IPS DF 19.7 (cell line): ENCODE measurements around the gene CCDC74B.
"Not testable (repeated sequence)": the region's sequence is repeated elsewhere in the genome, so short reads cannot be mapped to it uniquely, and the experiment has no call there.

Experiments used
- DNase-seq: peaks from one replicate; pipeline ENCODE4 v3.0.0-alpha.2; 2013; ENCODE audit warnings: low read depth, low spot score

The CCDC74B gene

GRCh38 chr2:130166611-130167010, 21.7 kb upstream of the CCDC74B start:
- DNase-seq: not testable (repeated sequence)

DNA sequence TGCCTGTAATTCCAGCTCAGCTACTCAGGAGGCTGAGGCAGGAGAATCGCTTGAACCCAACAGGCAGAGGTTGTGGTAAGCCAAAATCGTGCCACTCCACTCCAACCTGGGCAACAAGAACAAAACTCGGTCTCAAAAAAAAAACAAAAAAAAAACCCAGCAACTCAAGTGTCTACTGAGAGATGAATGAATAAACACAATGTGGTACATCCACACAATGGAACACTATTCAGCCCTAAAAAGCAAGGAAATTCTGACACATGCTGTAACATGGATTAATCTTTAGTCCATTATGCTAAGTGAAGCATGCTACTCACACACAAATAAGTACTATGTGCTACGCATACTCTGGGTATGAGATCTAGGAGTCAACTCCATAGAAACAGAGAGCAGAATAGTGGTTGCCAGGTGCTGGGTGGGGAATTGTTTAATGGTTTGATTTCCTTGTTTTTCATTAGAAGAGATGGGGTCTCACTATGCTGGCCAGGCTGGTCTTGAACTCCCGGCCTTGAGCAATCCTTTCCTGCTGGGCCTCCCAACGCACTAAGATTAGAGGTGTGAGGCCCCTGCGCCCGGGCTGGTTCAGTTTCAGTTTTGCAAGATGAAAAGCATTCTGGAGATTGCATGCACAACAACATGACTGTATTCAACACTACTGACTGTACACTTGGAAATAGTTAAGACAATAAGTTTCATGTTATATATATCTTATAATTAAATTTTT, 20.5 kb upstream of the CCDC74B start:
- no peak for DNase-seq

- DNase-seq: no peak
Observed at GRCh38 chr2:130162968-130163367, 18.1 kb upstream of the CCDC74B start.

DNA sequence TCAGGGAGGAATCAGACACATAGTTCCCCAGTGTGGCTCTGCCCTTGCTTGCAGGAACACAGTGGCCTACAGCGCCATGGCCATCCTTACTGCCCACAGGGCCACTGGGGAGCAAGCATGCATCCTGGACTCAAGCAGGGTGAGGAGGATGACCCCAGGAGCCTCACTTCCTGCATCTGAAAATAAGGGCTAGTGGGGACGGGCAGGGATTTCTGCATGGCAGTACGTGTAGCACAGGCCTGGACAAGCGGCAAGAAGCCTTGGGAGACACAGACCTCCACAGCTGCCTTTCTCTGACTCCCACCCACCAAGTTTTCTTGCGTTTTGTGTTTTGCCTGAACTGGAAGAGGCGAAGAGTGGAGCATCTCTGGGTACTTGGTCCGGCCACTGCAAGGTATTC, 17.6 kb upstream of the CCDC74B start:
- not testable (repeated sequence) for DNase-seq

- not testable (repeated sequence) for DNase-seq
Observed at GRCh38 chr2:130160838-130161705, 16.2 kb upstream of the CCDC74B start.

- DNase-seq: no peak
Observed at GRCh38 chr2:130160131-130160530, 15.2 kb upstream of the CCDC74B start.

- not testable (repeated sequence) for DNase-seq
Observed at GRCh38 chr2:130159376-130159775, 14.5 kb upstream of the CCDC74B start.

DNA sequence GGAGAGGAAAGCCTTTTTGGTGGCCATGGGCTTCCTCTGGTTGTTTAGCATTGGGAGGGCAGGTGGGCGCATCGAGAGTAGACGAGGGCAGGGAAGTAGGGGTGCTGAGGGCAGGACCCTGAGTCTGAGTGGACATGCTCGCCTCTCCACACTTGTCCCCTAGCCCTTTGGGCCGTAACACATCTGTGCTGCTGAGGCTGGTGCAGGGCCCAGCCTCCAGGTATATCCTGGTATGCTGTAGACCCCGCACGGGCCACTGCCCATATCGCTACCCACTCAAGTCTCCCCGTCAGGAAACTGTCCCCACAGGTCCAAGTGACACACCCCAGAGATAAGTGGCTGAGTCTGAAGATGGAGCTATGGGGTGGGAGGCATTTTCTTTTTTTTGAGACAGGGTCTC, 13.7 kb upstream of the CCDC74B start:
- no peak for DNase-seq

DNA sequence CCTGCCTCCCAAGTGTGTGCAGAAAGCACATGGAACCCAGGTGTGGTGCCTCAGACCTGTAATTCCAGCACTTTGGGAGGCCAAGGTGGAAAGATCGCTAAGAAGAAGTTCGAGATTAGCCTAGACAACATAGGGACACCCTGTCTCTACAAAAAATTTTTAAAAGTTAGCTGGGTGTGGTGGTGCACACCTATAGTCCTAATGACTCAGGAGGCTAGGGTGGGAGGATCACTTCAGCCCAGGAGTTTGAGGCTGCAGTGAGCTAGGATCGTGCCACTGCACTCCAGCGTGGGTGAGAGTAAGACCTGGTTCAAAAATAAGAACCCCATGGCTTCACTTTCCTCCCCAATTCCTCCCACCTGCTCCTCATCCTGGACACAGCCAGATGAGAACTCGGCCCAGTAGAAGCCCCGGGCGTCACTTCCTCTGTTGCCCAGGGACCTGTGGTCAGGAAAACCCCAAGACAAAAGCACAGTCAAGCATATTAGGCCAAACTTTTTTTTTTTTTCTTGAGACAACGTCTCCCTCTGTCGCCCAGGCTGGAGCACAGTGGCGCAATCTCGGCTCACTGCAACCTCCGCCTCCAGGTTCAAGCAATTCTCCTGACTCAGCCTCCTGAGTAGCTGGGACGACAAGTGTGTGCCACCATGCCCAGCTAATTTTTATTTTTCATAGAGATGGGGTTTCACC, 13.1 kb upstream of the CCDC74B start:
- DNase-seq: not testable (repeated sequence)

DNA sequence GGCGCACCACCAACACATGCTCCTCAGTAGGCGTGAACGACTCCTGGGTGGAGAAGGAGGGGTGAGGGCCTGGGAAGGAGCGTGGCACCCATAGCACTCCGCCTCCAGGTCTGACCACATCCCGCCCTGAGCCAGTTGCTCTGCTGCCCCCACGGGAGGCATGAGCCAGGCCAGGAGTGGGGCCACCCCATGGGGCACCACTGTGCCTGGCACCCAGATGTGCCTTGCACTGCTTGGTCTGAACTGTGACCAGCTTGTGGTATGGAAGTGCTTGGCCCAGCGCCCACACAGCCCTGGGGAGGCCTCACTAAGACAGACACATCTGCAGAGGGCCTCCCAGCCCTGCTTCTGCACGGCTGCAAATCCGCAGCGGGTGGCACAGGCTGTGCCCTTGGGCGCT, 12.4 kb upstream of the CCDC74B start:
- not testable (repeated sequence) for DNase-seq

GRCh38 chr2:130156624-130157004, 11.7 kb upstream of the CCDC74B start:
- DNase-seq: no peak

DNA sequence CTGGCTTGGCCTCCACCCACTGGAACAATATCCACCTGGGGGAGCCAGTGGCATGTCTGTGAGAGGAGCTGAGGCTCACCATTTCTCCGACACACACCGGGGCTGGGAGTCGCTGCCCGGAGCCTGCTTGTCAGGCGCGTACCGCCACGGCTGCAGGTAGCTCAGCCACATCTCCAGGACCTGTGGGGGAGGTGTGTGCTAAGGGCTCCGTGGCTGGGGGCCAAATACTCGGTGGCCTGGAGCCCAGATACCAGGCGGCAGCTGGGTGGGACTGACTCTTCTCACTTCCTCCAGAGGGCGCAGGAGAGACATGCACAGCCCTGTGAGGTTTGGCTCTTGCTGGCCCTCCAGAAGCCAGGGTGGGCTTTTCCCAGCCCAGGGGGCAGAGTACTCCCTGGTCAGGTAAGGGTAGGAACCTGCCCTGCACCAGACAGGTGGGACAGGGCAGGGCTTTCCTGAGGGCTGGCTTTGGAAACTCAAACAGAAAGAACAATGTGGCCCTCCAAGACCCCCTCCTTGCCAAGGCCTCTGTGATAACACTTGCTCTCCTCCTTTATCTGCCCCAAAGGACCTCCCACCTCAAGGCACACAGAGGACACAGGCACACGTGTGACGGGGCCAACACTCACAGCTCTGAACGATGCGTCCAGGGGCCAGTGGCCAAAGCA, 11.2 kb upstream of the CCDC74B start:
- DNase-seq: not testable (repeated sequence)

DNA sequence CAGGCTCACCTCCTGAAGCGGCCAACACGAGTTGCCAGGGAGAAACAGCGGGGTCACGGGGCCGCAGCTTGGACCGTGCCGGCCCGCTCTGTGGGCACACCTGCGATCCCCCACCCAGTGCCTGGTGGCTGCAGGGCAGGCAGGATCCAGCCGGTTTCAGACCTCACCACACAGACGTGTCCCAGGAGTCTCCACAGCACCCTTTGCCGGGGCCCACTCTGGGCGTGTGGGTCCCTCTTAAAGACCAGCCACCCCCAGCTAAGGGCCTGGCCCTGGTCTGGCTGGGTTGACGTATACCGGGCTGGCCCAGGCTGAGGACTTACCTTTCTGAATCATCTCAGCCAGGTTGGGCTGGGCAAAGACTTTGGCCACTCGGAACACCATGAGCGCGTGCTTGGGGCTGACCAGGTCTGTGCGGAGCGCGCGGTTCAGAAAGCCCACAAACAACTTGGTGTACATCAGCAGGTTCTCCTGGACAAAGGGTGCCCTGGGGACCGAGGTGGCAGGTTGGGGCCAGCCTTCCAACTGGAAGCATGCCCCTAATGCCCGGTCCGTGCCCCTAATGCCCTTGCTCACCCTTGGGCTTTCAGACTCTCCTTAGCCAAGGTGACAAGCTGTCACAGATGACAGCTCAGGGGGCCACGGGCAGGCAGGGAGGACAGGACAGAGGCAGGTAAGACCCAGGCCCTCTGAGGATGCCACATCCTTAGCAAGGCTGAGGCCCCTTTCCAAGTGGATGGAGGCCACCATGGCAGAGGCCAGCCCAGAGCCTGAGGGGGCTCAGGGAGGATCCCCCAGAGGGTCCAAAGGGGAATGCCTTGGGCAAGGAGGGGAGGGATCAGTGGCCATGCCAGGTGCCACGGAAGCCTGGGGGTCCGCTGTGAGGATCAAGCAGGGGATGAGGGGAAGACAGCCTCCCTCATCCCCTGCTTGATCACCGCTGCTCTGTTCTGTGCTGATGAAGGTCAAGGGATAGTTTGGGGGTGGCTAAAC, 10.2 kb upstream of the CCDC74B start:
- no peak for DNase-seq

GRCh38 chr2:130154423-130154770, 9.5 kb upstream of the CCDC74B start:
- DNase-seq: not testable (repeated sequence)

DNA sequence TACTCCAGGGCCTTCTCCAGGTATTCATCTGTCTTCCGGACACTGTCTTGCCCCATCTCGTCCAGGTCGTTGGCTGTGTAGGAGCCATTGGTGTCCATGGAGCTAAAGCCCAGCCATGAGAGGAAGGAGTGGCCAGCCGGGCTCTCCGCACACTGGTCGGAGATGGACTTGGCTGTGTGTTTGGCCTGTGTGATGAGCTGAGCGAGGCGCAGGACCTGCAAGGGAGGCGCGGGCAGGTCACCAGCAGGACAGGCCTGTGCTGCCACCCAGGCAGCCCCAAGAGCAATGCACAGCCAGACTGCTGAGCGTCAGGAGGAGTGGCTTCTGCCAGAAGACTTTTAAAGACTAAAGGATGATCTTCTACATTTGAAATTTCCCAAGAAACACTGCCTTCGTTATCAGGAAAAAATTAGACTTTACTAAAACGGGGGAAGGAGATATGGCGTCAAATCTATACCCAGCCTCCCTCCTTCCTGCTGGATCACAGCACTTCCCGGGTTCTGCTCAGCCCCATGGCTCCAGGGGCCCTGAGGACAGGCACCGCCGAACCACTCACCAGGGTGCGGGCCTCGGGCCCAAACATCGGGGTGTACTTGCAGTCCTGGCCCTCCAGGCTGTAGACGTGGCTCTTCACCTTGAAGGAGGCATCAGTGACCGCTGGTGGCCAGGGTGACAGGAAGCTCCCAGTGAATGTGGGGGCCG, 9.0 kb upstream of the CCDC74B start:
- DNase-seq: not testable (repeated sequence)

GRCh38 chr2:130152816-130153595, 8.1 kb upstream of the CCDC74B start:
- DNase-seq: no peak

DNA sequence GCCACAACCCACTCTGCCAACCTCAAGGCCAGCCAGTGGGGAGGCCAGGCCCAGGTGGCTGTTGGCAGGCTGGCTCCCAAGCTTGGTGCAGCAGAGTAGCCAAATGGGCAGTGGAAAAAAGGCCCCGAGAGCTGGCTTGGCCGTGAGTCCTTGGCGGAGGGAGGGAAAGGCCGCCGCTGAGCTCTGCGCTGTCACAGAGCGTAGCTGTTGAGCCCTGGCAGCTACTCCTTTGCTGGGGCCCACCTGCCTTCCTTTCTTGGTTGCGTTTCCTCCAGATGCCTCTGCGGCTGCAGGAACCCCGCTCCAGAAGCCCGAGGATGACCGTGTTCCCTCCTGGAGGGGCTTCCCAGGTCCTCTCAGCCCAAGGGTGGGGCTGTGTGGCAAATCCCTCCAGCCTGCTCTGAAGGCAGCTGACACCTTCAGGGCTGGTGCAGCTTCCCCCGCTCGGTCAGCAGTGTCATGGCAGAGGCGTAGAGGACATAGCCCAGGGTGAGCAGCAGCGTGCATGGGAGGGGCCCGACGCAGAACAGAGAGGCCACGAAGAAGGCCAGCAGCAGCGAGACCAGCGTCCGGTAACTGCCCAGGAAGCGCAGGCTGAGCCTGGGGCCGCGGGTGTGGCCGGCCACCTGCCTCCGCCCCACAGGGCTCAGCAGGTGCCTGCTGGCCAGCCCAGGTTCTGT, 7.4 kb upstream of the CCDC74B start:
- not testable (repeated sequence) for DNase-seq

DNA sequence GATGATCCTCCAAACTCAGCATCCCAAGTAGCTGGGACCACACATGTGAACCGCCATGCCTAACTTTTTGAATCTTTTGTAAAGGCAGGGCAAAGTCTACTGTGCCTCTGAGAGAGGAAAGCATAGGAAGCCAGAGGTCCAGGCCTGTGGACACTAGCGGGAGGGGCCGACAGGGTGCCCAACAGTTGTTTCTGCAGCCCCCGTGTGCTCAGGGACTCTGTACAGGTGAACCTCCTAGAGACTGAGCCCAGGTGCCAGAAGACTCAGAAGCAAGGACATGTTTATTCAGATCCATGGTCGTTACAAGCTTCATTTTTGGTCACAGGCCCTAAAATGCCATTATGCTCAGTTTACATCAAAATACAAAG, 6.2 kb upstream of the CCDC74B start:
- DNase-seq: not testable (repeated sequence)
